H1 (cell line): ENCODE data around the gene PPIA. TPM values are rescaled to one million over a fixed set of nuclear protein-coding genes. Genes with fewer than 3 reads are reported as not detected.
A peak's percentile ranks its signal among the peaks of the same experiment; 100 is the strongest.

ENCODE experiments used
- CTCF ChIA-PET: fragments of 300-600 bp; sonication (Branson Sonifier 250); formaldehyde crosslinking; loops from one replicate; lab custom pipeline; 2021; ENCODE audit not compliant: partially characterized antibody; lab: Charles Lee
- POLR2A ChIA-PET: fragments of 300-600 bp; sonication (Branson Sonifier 250); formaldehyde crosslinking; loops from one replicate; lab custom pipeline; 2021; ENCODE audit warnings: inconsistent platforms; ENCODE audit not compliant: partially characterized antibody; lab: Charles Lee
- DNase-seq, 2 experiments: peaks; one replicate each; pipeline versions ENCODE4 v3.0.0 to v3.0.0-alpha.2; 2010 to 2022; ENCODE audit warnings: low spot score in 2 of 2, low read depth in 1 of 2, mixed read lengths in 1 of 2
- FAIRE-seq: peaks from 2 replicates; lab custom pipeline; 2011; peaks lifted over from hg19 to GRCh38; lab: Jason Lieb, UNC
- H2AFZ ChIP-seq: 2 replicates; pipeline ENCODE4 v1.8.1; 2012; ENCODE audit warnings: low read length, inconsistent platforms
- H2AK5ac ChIP-seq: 2 replicates; pipeline ENCODE4 v1.6.1; 2013; ENCODE audit warnings: low read depth, low read length
- H2BK120ac ChIP-seq: replicated peaks from 2 replicates; pipeline ENCODE3; 2013; ENCODE audit warnings: low read depth, low read length, inconsistent platforms
- H2BK12ac ChIP-seq: 2 replicates; pipeline ENCODE4 v1.6.1; 2013; ENCODE audit warnings: low read depth, low read length
- H2BK15ac ChIP-seq: 2 replicates; pipeline ENCODE4 v1.6.1; 2013; ENCODE audit warnings: low read length
- H2BK20ac ChIP-seq: 2 replicates; pipeline ENCODE4 v1.6.1; 2013; ENCODE audit warnings: low read length
- H2BK5ac ChIP-seq: 2 replicates; pipeline ENCODE4 v1.6.1; 2013; ENCODE audit warnings: low read depth, low read length
- H3K14ac ChIP-seq: 2 replicates; pipeline ENCODE4 v1.6.1; 2013; ENCODE audit warnings: inconsistent platforms; ENCODE audit not compliant: insufficient read length
- H3K18ac ChIP-seq: 2 replicates; pipeline ENCODE4 v1.6.1; 2013; ENCODE audit warnings: low read length; ENCODE audit errors: extremely low read depth
- H3K23ac ChIP-seq: 2 replicates; pipeline ENCODE4 v1.6.1; 2013; ENCODE audit warnings: inconsistent platforms; ENCODE audit not compliant: insufficient read length
- H3K23me2 ChIP-seq: 2 replicates; pipeline ENCODE4 v1.6.1; 2013; ENCODE audit warnings: low read depth, low read length
- H3K27ac ChIP-seq: 2 replicates; pipeline ENCODE4 v1.6.1; 2011; ENCODE audit warnings: low read depth, low read length, inconsistent platforms
- H3K27me3 ChIP-seq, 4 experiments: replicated peaks in 1 of 4; 1 replicate in 1 of 4; 2 replicates in 3 of 4; pipeline versions ENCODE4 v1.6.1 to v1.8.1; 2011 to 2013; ENCODE audit warnings: low read length in 3 of 4, mild to moderate bottlenecking in 3 of 4, inconsistent platforms in 2 of 4, mixed read lengths in 2 of 4, moderate library complexity in 1 of 4; ENCODE audit not compliant: control insufficient read depth in 3 of 4, insufficient read depth in 3 of 4; ENCODE audit errors: extremely low read depth in 1 of 4
- H3K36me3 ChIP-seq, 4 experiments: 2 replicates each; pipeline versions ENCODE4 v1.6.1 to v1.8.1; 2011 to 2013; ENCODE audit warnings: mild to moderate bottlenecking in 4 of 4, low read length in 3 of 4, moderate library complexity in 2 of 4, control low read depth in 1 of 4, inconsistent platforms in 1 of 4; ENCODE audit not compliant: insufficient read depth in 4 of 4, control insufficient read depth in 2 of 4
- H3K4ac ChIP-seq: replicated peaks from 2 replicates; pipeline ENCODE3; 2013; ENCODE audit warnings: low read length, low read depth, mixed read lengths, inconsistent platforms; ENCODE audit not compliant: insufficient read length
- H3K4me1 ChIP-seq, 4 experiments: replicated peaks in 1 of 4; 1 replicate in 1 of 4; 2 replicates in 3 of 4; pipeline versions ENCODE4 v1.6.1 to v1.8.1; 2011 to 2013; ENCODE audit warnings: low read length in 3 of 4, inconsistent platforms in 2 of 4, mixed read lengths in 1 of 4; ENCODE audit not compliant: insufficient read depth in 4 of 4, control insufficient read depth in 3 of 4
- H3K4me2 ChIP-seq, 2 experiments: 2 replicates each; pipeline versions ENCODE4 v1.6.1 to v1.8.1; 2011 to 2013; ENCODE audit warnings: low read depth in 2 of 2, low read length in 2 of 2, control low read depth in 1 of 2, inconsistent platforms in 1 of 2, mild to moderate bottlenecking in 1 of 2; ENCODE audit not compliant: insufficient read depth in 1 of 2
- H3K4me3 ChIP-seq, 4 experiments: fragments of 200-600, 300-600 bp in 1 of 4; sonication (generic), shearing (Covaris generic), sonication (Bioruptor Twin) in 1 of 4; 2 replicates each; pipeline versions ENCODE4 v1.5.1 to v1.8.1; 2011 to 2016; ENCODE audit warnings: low read length in 4 of 4, low read depth in 3 of 4, control low read depth in 2 of 4, inconsistent platforms in 2 of 4, mild to moderate bottlenecking in 2 of 4, mixed read lengths in 1 of 4, moderate library complexity in 1 of 4; ENCODE audit not compliant: insufficient read depth in 2 of 4; ENCODE audit errors: extremely low read depth in 1 of 4
- H3K56ac ChIP-seq: replicated peaks from 2 replicates; pipeline ENCODE3; 2013; ENCODE audit warnings: low read depth, mild to moderate bottlenecking, mixed read lengths, low read length, inconsistent platforms; ENCODE audit not compliant: insufficient read length
- H3K79me1 ChIP-seq: 2 replicates; pipeline ENCODE4 v1.6.1; 2013; ENCODE audit warnings: low read depth, low read length, control low read depth
- H3K79me2 ChIP-seq, 2 experiments: 2 replicates each; pipeline versions ENCODE4 v1.6.1 to v1.8.1; 2012 to 2013; ENCODE audit warnings: low read length in 2 of 2, mild to moderate bottlenecking in 2 of 2, inconsistent platforms in 1 of 2; ENCODE audit not compliant: insufficient read depth in 2 of 2, control insufficient read depth in 1 of 2
- H3K9ac ChIP-seq, 4 experiments: replicated peaks in 1 of 4; 1 replicate in 1 of 4; 2 replicates in 3 of 4; pipeline versions ENCODE4 v1.6.1 to v1.8.1; 2011 to 2013; ENCODE audit warnings: low read depth in 3 of 4, low read length in 3 of 4, control low read depth in 2 of 4, mild to moderate bottlenecking in 2 of 4, moderate library complexity in 2 of 4, inconsistent platforms in 1 of 4; ENCODE audit errors: extremely low read depth in 1 of 4
- H3K9me3 ChIP-seq, 2 experiments: 2 replicates each; pipeline versions ENCODE4 v1.6.1 to v1.8.1; 2012 to 2013; ENCODE audit warnings: mild to moderate bottlenecking in 2 of 2, moderate library complexity in 2 of 2, control low read depth in 1 of 2, inconsistent platforms in 1 of 2, low read depth in 1 of 2, low read length in 1 of 2, mixed read lengths in 1 of 2; ENCODE audit not compliant: insufficient read depth in 2 of 2
- H4K20me1 ChIP-seq, 2 experiments: replicated peaks in 1 of 2; 2 replicates each; pipeline versions ENCODE3 to v1.8.1; 2011 to 2013; ENCODE audit warnings: inconsistent platforms in 2 of 2, low read length in 2 of 2, mild to moderate bottlenecking in 1 of 2; ENCODE audit not compliant: insufficient read depth in 2 of 2, control insufficient read depth in 1 of 2
- H4K5ac ChIP-seq: 2 replicates; pipeline ENCODE4 v1.6.1; 2013; ENCODE audit warnings: low read length, low read depth, mixed read lengths, inconsistent platforms; ENCODE audit not compliant: insufficient read length
- H4K8ac ChIP-seq: 2 replicates; pipeline ENCODE4 v1.8.0; 2013; ENCODE audit warnings: mild to moderate bottlenecking, moderate library complexity, low read length, inconsistent platforms; ENCODE audit not compliant: insufficient read depth; ENCODE audit errors: extremely low read depth
- H4K91ac ChIP-seq: replicated peaks from 2 replicates; pipeline ENCODE3; 2013; ENCODE audit warnings: low read length, mixed read lengths, inconsistent platforms; ENCODE audit not compliant: insufficient read length
- CTCF ChIP-seq, 3 experiments: IDR thresholded peaks; 1 replicate in 2 of 3; 2 replicates in 1 of 3; pipeline versions ENCODE4 v1.5.1 to v1.6.1; 2011; ENCODE audit warnings: low read length in 3 of 3, mild to moderate bottlenecking in 3 of 3, inconsistent platforms in 2 of 3, low read depth in 1 of 3, moderate library complexity in 1 of 3; ENCODE audit not compliant: insufficient read depth in 1 of 3; ENCODE audit errors: control extremely low read depth in 1 of 3
- FOSL1 ChIP-seq: IDR thresholded peaks from 2 replicates; pipeline ENCODE4 v1.6.1; 2011; ENCODE audit warnings: mild to moderate bottlenecking, low read depth, low read length, moderate library complexity; ENCODE audit not compliant: insufficient read depth
- GTF2F1 ChIP-seq: IDR thresholded peaks from 2 replicates; pipeline ENCODE4 v1.6.1; 2012; ENCODE audit warnings: low read depth, low read length, improper control_type of control experiment, borderline replicate concordance
- NRF1 ChIP-seq: IDR thresholded peaks from 2 replicates; pipeline ENCODE4 v1.6.1; 2011; ENCODE audit warnings: mild to moderate bottlenecking, low read depth, low read length, improper control_type of control experiment
- SP2 ChIP-seq: IDR thresholded peaks from 2 replicates; pipeline ENCODE4 v1.6.1; 2012; ENCODE audit warnings: mild to moderate bottlenecking, low read length, inconsistent platforms
- TAF1 ChIP-seq: IDR thresholded peaks from 2 replicates; pipeline ENCODE4 v1.6.1; 2011; ENCODE audit warnings: mild to moderate bottlenecking, low read depth, low read length
- WGBS, 2 experiments: shearing (Covaris generic) in 1 of 2; methylation state at CpG; one replicate each; pipeline versions ENCODE4 v1.1.6 to v1.1.7; 2013 to 2015; ENCODE audit warnings: low lambda C conversion rate in 2 of 2, mixed read lengths in 2 of 2, inconsistent platforms in 1 of 2, low coverage in 1 of 2, missing lambda C conversion rate in 1 of 2; ENCODE audit not compliant: insufficient replicate concordance in 2 of 2, insufficient coverage in 1 of 2, insufficient read length in 1 of 2; ENCODE audit errors: extremely low coverage in 1 of 2, missing lambda C conversion rate in 1 of 2; 5-methylcytosine and 5-hydroxymethylcytosine counted together
- polyA plus RNA-seq, 7 experiments: library from polyadenylated mRNA; depleted of rRNA in 3 of 7; stranded (reverse) in 5 of 7; unstranded in 2 of 7; fragments of >200 nt in 5 of 7; fragments of 200-250 nt in 2 of 7; gene quantifications; 1 replicate in 5 of 7; 2 replicates in 1 of 7; 4 replicates in 1 of 7; pipeline versions ENCODE4 v1.2.1 to v1.2.3, GENCODE V29; 2011 to 2013; ENCODE audit warnings: missing spikeins in 2 of 7, mixed read lengths in 2 of 7
- total RNA-seq: library from RNA; stranded (reverse); fragmentation: NEBNext Ultra II Directional; extraction: Animal tissue kit (Norgen Biotek cat#: 25700); gene quantifications from 2 replicates; pipeline ENCODE4 v1.2.1, GENCODE V29; 2021

PPIA gene
- total and polyA plus RNA-seq, 2 of the 8 experiments (the other 6 are each of a cell fraction or from before 2014, with no cell fraction given), result 2,865 to 5,394 TPM

GRCh38 chr7:44794331-44794730 is 2.1 kb upstream of the PPIA start:
- no peak overlapping the region for H2BK120ac ChIP-seq
- H2BK5ac ChIP-seq, result no peak overlapping the region
- H3K9ac ChIP-seq, result no peak overlapping the region
- no peak overlapping the region for H3K4ac ChIP-seq
- H3K56ac ChIP-seq, result no peak overlapping the region
- no peak overlapping the region for H2BK15ac ChIP-seq
- H4K20me1 ChIP-seq, result peaks cover 14 to 17% of the 10 kb centered on the region in 2 experiments
- H3K79me2 ChIP-seq, result peaks cover 19 to 29% of the 10 kb centered on the region in 2 experiments
- POLR2A ChIA-PET, result interaction anchor here (0.7 to 4.0 kb wide), 8 partner anchors 10 to 229 kb away, joined by 3 to 31 read pairs (median 4); partner anchors contain the start of genes H2AZ2 and TMED4
- peaks cover 0 to 5% (median 0%) of the 10 kb centered on the region in 4 experiments; a peak in 3 of 7 replicates for H3K4me1 ChIP-seq
- peaks cover 6 to 20% (median 12%) of the 10 kb centered on the region in 4 experiments; a peak in 7 of 8 replicates for H3K36me3 ChIP-seq
- no peaks in the 10 kb centered on the region for H3K79me1 ChIP-seq
- no peak overlapping the region for H3K18ac ChIP-seq
- H4K5ac ChIP-seq, result no peak overlapping the region
- no peak overlapping the region for H4K91ac ChIP-seq
- peak overlapping the region; percentile 39; the same call in 1 of the 2 replicates for H2BK12ac ChIP-seq
- H3K9me3 ChIP-seq, result no peaks in the 10 kb centered on the region
- H2AFZ ChIP-seq, result no peak overlapping the region
- H3K23ac ChIP-seq, result no peak overlapping the region
- no peak for TF ChIP-seq CTCF (IDR thresholded peaks at IDR 0.05; ENCODE audit: control extremely low read depth in 1 of 3, insufficient read depth in 1 of 3, low read depth in 1 of 3, low read length in 3 of 3)
- no peak for TF ChIP-seq NRF1
- no peak for TF ChIP-seq GTF2F1
- TF ChIP-seq FOSL1, result no peak
- TF ChIP-seq TAF1, result no peak
- TF ChIP-seq SP2, result no peak
- no peaks in the 10 kb centered on the region for H3K27me3 ChIP-seq
- WGBS, 2 experiments, result 70% methylated on average over 3 of the region's 3 CpGs; no CpG with 5 or more reads in 1 of the 2 experiments
- no peak overlapping the region for H3K4me2 ChIP-seq
- H3K27ac ChIP-seq, result no peak overlapping the region
- H3K4me3 ChIP-seq, result no peak overlapping the region
- no peak overlapping the region for H2BK20ac ChIP-seq
- 0 out of 2 replicates have a peak overlapping the region, but pooled peaks have one; percentile 72 for H2AK5ac ChIP-seq
- H3K14ac ChIP-seq, result no peak overlapping the region
- H3K23me2 ChIP-seq, result peaks cover 5% of the 10 kb centered on the region
- CTCF ChIA-PET, result interaction anchor here (1.0 to 1.7 kb wide), 2 partner anchors 19 to 26 kb away, joined by 4 read pairs; no protein-coding TSS in a partner anchor
- no peak for DNase-seq
- no peak overlapping the region for H4K8ac ChIP-seq
- FAIRE-seq, result no peak
